ENCODE measurements around the gene SIVA1. TPM values are rescaled to one million over a fixed set of nuclear protein-coding genes. Genes with fewer than 3 reads are reported as not detected.

SIVA1 gene
- total RNA-seq, 6 experiments from 2014 or later = 38.1 to 252 (median 50.6) TPM

DNA sequence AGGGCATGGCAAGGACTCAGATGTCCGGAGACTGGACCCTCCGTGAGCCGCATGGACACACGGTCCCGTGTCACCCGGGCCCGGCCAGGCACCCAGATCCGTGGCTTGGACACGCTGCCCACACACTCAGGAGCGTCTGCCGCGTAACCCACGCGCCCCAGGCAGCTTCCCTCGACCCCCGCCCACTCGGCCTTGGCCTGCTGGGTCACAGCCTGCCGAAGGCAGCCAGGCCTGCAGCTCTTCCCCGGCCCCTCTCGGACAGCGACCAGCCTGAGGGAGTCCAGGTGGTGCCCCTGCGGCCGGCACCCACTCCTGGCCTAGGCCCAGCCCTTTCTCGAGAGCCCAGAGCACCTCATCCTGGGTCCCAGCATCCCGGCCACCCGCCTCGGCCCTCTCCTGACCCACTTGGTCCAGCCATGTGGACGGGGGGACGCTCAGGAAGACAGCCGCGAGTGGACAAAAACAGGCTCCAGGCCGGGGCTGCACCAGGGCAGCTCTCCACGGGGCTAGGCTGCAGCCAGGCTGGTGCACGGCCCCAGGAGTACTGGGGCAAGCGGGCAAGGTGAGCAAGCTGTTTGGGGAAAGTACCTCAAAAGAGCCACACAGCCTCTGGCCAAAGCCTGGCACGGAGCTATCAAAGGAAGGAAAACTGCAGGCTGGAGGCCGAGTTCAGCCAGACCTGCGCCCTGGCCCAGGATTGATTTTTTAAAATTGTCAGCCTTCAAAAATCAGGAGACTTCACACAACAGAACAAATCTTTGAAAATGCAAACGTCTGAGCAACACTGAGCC is 36.1 kb downstream of the SIVA1 start:
- H3K27ac ChIP-seq = peak overlapping the region in 2 of 3 donors; percentile 31 to 67
- WGBS (ENCODE audit: insufficient coverage, low coverage, low lambda C conversion rate, missing lambda C conversion rate) = 26% methylated on average over 6 of the region's 39 CpGs

GRCh38 chr14:104789752-104790743 is 37.1 kb downstream of the SIVA1 start:
- ATAC-seq = peak in 2 of 4 donors; percentile 3 to 28
- H3K27ac ChIP-seq = peak overlapping the region in 1 of 3 donors; percentile 67
- H3K9me3 ChIP-seq = no peaks in the 10 kb centered on the region
- intact Hi-C loops (cut with DNase I) = no loop called here
- no peak overlapping the region for H3K4me3 ChIP-seq
- H3K27me3 ChIP-seq = no peaks in the 10 kb centered on the region
- no peak for TF ChIP-seq CTCF (IDR thresholded peaks at IDR 0.05)
- peaks cover 0 to 3% (median 0%) of the 10 kb centered on the region in 4 donors for H3K36me3 ChIP-seq
- 38% methylated on average over 3 of the region's 31 CpGs for WGBS (ENCODE audit: insufficient coverage, low coverage, low lambda C conversion rate, missing lambda C conversion rate)
- DNase-seq = no peak
- H3K4me1 ChIP-seq = peaks cover 0 to 80% (median 43%) of the 10 kb centered on the region in 4 donors

More for the DNA sequence above, 36.1 kb downstream of the SIVA1 start:
- peak; percentile 68 to 88 (median 81) for DNase-seq
- peak overlapping the region in 1 of 3 donors; percentile 3 for H3K4me3 ChIP-seq
- no peaks in the 10 kb centered on the region for H3K27me3 ChIP-seq
- peak; percentile 42 to 64 (median 44) for ATAC-seq
- no peaks in the 10 kb centered on the region for H3K9me3 ChIP-seq
- peaks cover 0 to 3% (median 0%) of the 10 kb centered on the region in 4 donors for H3K36me3 ChIP-seq
- intact Hi-C loops (cut with DNase I) = no loop called here
- TF ChIP-seq POLR2A (IDR thresholded peaks at IDR 0.05) = no peak
- peak in 1 of 4 donors; percentile 5 for TF ChIP-seq CTCF (IDR thresholded peaks at IDR 0.05)
- peaks cover 0 to 75% (median 41%) of the 10 kb centered on the region in 4 donors for H3K4me1 ChIP-seq

DNA sequence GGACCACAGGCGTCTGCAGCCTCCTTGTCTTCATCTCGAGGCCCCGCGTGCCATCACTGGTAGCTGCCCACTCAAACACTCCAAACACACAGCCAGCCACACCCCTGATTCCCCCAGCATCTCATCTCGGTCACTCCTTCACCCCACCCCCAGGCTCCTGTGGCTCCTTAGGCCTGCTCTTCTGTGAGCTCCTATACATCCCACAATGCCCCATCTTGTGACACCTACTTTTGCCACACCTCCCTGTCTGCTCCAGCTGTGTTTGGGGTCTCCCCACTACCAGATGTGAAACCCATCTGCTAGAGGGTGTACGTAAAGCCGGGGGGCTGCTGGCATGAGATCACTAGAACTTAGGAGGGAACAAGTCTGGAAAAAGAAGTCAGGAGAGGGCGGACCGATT is 38.5 kb downstream of the SIVA1 start:
- Histone ChIP-seq H3K9me3 (no peaks in the 10 kb centered on the region), H3K27ac (peak overlapping the region in 2 of 3 donors; percentile 31 to 67), H3K4me1 (peaks cover 0 to 86% (median 43%) of the 10 kb centered on the region in 4 donors), H3K36me3 (peaks cover 0 to 3% (median 0%) of the 10 kb centered on the region in 4 donors), H3K27me3 (no peaks in the 10 kb centered on the region), H3K4me3 (peak overlapping the region in 1 of 3 donors; percentile 16)
- 57% methylated on average over 5 of the region's 9 CpGs for WGBS (ENCODE audit: insufficient coverage, low coverage, low lambda C conversion rate, missing lambda C conversion rate)
- DNase-seq = no peak
- intact Hi-C loops (cut with DNase I) = no loop called here
- ATAC-seq = no peak
- TF ChIP-seq CTCF (IDR thresholded peaks at IDR 0.05) (no peak), POLR2A (IDR thresholded peaks at IDR 0.05) (no peak)

DNA sequence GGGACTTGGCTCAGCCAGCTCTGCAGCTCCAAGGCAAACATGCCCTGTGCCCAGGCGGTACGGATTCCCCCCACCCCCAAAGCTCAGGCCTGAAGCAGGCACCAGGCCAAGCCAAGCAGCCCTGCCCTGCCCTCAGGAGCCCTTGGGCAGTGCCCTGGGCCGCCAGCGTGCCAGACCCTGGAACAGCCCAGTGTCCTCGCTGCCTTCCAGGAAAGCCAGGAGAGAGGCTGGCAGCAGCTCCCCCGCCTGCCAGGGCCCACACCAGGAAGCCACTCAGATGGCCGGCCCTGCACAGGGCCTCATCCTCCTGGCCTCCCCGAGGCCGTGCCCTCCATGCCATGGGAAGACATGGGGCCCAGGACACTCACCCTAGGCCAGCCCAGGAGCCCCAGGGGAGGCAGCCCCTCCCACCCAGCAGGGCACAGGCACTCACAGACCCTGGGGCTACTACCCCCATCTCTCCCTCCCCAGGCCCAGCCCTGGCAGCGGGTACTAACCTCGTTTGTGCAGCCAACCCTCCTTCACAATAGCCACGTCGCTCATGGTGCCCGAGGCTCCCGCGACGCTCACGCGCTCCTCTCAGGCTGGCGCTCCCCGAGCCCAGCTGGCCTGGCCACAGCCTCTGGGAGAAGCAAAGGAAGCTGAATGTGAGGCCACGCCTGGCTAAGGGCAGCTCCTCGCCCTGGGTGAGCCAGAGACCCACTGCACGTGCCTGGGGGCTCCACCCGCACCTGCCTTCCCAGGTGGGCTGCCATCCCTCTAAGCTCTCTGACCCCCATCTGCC is 39.3 kb downstream of the SIVA1 start:
- peaks cover 0 to 77% (median 40%) of the 10 kb centered on the region in 4 donors for H3K4me1 ChIP-seq
- peaks cover 0 to 3% (median 0%) of the 10 kb centered on the region in 4 donors for H3K36me3 ChIP-seq
- 4% methylated on average over 4 of the region's 25 CpGs for WGBS (ENCODE audit: insufficient coverage, low coverage, low lambda C conversion rate, missing lambda C conversion rate)
- no peaks in the 10 kb centered on the region for H3K27me3 ChIP-seq
- H3K9me3 ChIP-seq = no peaks in the 10 kb centered on the region
- TF ChIP-seq CTCF (IDR thresholded peaks at IDR 0.05) = no peak
- TF ChIP-seq POLR2A (IDR thresholded peaks at IDR 0.05) = peak; percentile 44
- ATAC-seq = peak; percentile 74 to 84 (median 80)
- H3K27ac ChIP-seq = peak overlapping the region in 2 of 3 donors; percentile 64 to 67
- peak; percentile 91 to 96 (median 96) for DNase-seq
- peak overlapping the region in 1 of 3 donors; percentile 16 for H3K4me3 ChIP-seq
- intact Hi-C loops (cut with DNase I) = no loop called here

All from right lobe of liver (tissue), 6 donors.